H9 (cell line): ENCODE data around the gene CACNA1D. TPM values are rescaled to one million over a fixed set of nuclear protein-coding genes. Genes with fewer than 3 reads are reported as not detected.

ENCODE experiments used
- DNase-seq: peaks from one replicate; pipeline ENCODE4 v3.0.0-alpha.2; 2017
- H2AFZ ChIP-seq: one replicate; pipeline ENCODE4 v1.6.1; 2013; ENCODE audit warnings: mild to moderate bottlenecking, low read length, control low read depth, moderate library complexity
- H2AK5ac ChIP-seq: 2 replicates; pipeline ENCODE4 v1.6.1; 2013; ENCODE audit warnings: low read length, control low read depth, mixed read lengths; ENCODE audit not compliant: insufficient read length
- H2BK120ac ChIP-seq: one replicate; pipeline ENCODE4 v1.6.1; 2013; ENCODE audit warnings: low read depth, mild to moderate bottlenecking, low read length, control low read depth, inconsistent platforms; ENCODE audit not compliant: poor library complexity, severe bottlenecking
- H2BK12ac ChIP-seq: 2 replicates; pipeline ENCODE4 v1.6.1; 2013; ENCODE audit warnings: low read length, control low read depth, mixed read lengths, low read depth; ENCODE audit not compliant: insufficient read length
- H2BK15ac ChIP-seq: 2 replicates; pipeline ENCODE4 v1.6.1; 2013; ENCODE audit warnings: low read depth, low read length, control low read depth
- H2BK20ac ChIP-seq: one replicate; pipeline ENCODE4 v1.6.1; 2013; ENCODE audit warnings: low read depth, mild to moderate bottlenecking, low read length, control low read depth, inconsistent platforms; ENCODE audit not compliant: poor library complexity, severe bottlenecking
- H2BK5ac ChIP-seq: 2 replicates; pipeline ENCODE4 v1.6.1; 2013; ENCODE audit warnings: low read length, control low read depth, mixed read lengths; ENCODE audit not compliant: insufficient read length
- H3K14ac ChIP-seq: 2 replicates; pipeline ENCODE4 v1.6.1; 2013; ENCODE audit warnings: low read length, control low read depth; ENCODE audit not compliant: insufficient read depth
- H3K18ac ChIP-seq: 2 replicates; pipeline ENCODE4 v1.6.1; 2013; ENCODE audit warnings: low read depth, mild to moderate bottlenecking, mixed read lengths, low read length, control low read depth; ENCODE audit not compliant: insufficient read length
- H3K23ac ChIP-seq: 2 replicates; pipeline ENCODE4 v1.6.1; 2013; ENCODE audit warnings: low read length, control low read depth, mixed read lengths, low read depth; ENCODE audit not compliant: insufficient read length
- H3K23me2 ChIP-seq: 2 replicates; pipeline ENCODE4 v1.6.1; 2013; ENCODE audit warnings: low read depth, mild to moderate bottlenecking, mixed read lengths, low read length, control low read depth; ENCODE audit not compliant: insufficient read length, poor library complexity, severe bottlenecking
- H3K27ac ChIP-seq: 2 replicates; pipeline ENCODE4 v1.5.1; 2013; ENCODE audit warnings: low read length, control low read depth, mixed read lengths, low read depth; ENCODE audit not compliant: insufficient read length
- H3K27me3 ChIP-seq: 2 replicates; pipeline ENCODE4 v1.6.1; 2013; ENCODE audit warnings: low read length, control low read depth, inconsistent platforms; ENCODE audit not compliant: insufficient read depth
- H3K4ac ChIP-seq: 2 replicates; pipeline ENCODE4 v1.6.1; 2013; ENCODE audit warnings: low read depth, mild to moderate bottlenecking, control low read depth, inconsistent platforms, low read length, moderate library complexity
- H3K4me1 ChIP-seq: 2 replicates; pipeline ENCODE4 v1.6.1; 2013; ENCODE audit warnings: low read length, control low read depth, inconsistent platforms; ENCODE audit not compliant: insufficient read depth
- H3K4me2 ChIP-seq: 2 replicates; pipeline ENCODE4 v1.6.1; 2013; ENCODE audit warnings: low read length, control low read depth, mixed read lengths; ENCODE audit not compliant: insufficient read length, insufficient read depth
- H3K56ac ChIP-seq: 2 replicates; pipeline ENCODE4 v1.6.1; 2013; ENCODE audit warnings: low read depth, mild to moderate bottlenecking, mixed read lengths, low read length, control low read depth; ENCODE audit not compliant: insufficient read length
- H3K79me1 ChIP-seq: 2 replicates; pipeline ENCODE4 v1.6.1; 2013; ENCODE audit warnings: low read depth, mild to moderate bottlenecking, moderate library complexity, low read length, control low read depth, inconsistent platforms; ENCODE audit not compliant: insufficient read depth, poor library complexity, severe bottlenecking
- H3K79me2 ChIP-seq: 2 replicates; pipeline ENCODE4 v1.6.1; 2013; ENCODE audit warnings: low read length, control low read depth, inconsistent platforms; ENCODE audit not compliant: insufficient read depth
- H3K9ac ChIP-seq: 2 replicates; pipeline ENCODE4 v1.6.1; 2013; ENCODE audit warnings: low read length, control low read depth, mixed read lengths; ENCODE audit not compliant: insufficient read length; ENCODE audit errors: extremely low read depth
- H3K9me3 ChIP-seq: one replicate; pipeline ENCODE4 v1.6.1; 2013; ENCODE audit warnings: low read depth, low read length, inconsistent platforms; ENCODE audit not compliant: control insufficient read depth
- H3T11ph ChIP-seq: one replicate; pipeline ENCODE4 v1.6.1; 2013; ENCODE audit warnings: mild to moderate bottlenecking, low read length, control low read depth, inconsistent platforms
- H4K20me1 ChIP-seq: one replicate; pipeline ENCODE4 v1.6.1; 2013; ENCODE audit not compliant: control insufficient read depth, insufficient read length, insufficient read depth
- H4K5ac ChIP-seq: 2 replicates; pipeline ENCODE4 v1.6.1; 2013; ENCODE audit warnings: low read depth, mild to moderate bottlenecking, mixed read lengths, low read length, control low read depth; ENCODE audit not compliant: insufficient read length
- H4K8ac ChIP-seq: replicated peaks from 2 replicates; pipeline ENCODE4 v1.6.1; 2013; ENCODE audit warnings: low read length, control low read depth, mixed read lengths, low read depth; ENCODE audit not compliant: insufficient read length
- H4K91ac ChIP-seq: 2 replicates; pipeline ENCODE4 v1.6.1; 2013; ENCODE audit warnings: low read depth, mild to moderate bottlenecking, moderate library complexity, mixed read lengths, low read length, control low read depth; ENCODE audit not compliant: insufficient read length
- H3K27ac Mint-ChIP-seq, 3 experiments: 2 replicates in 2 of 3; 3 replicates in 1 of 3; pipeline ENCODE4 v1.8.0; 2020 to 2021; ENCODE audit warnings: mixed read lengths in 3 of 3, mild to moderate bottlenecking in 1 of 3, moderate library complexity in 1 of 3
- H3K27me3 Mint-ChIP-seq: 2 replicates; pipeline ENCODE4 v1.8.0; 2021; ENCODE audit warnings: low read depth, mild to moderate bottlenecking, moderate library complexity, mixed read lengths
- H3K36me3 Mint-ChIP-seq, 3 experiments: 2 replicates in 2 of 3; 3 replicates in 1 of 3; pipeline ENCODE4 v1.8.0; 2020 to 2021; ENCODE audit warnings: low read depth in 3 of 3, mixed read lengths in 3 of 3; ENCODE audit not compliant: insufficient read depth in 1 of 3
- H3K4me1 Mint-ChIP-seq, 2 experiments: 2 replicates each; pipeline ENCODE4 v1.8.0; 2020; ENCODE audit warnings: mixed read lengths in 2 of 2
- H3K4me3 Mint-ChIP-seq, 2 experiments: 2 replicates in 1 of 2; 3 replicates in 1 of 2; pipeline ENCODE4 v1.8.0; 2020 to 2021; ENCODE audit warnings: mild to moderate bottlenecking in 2 of 2, mixed read lengths in 2 of 2, moderate library complexity in 1 of 2
- H3K9me3 Mint-ChIP-seq, 2 experiments: 2 replicates in 1 of 2; 3 replicates in 1 of 2; pipeline ENCODE4 v1.8.0; 2020; ENCODE audit warnings: mild to moderate bottlenecking in 2 of 2, mixed read lengths in 2 of 2, moderate library complexity in 1 of 2
- WGBS: extraction: QIAGEN DNeasy Blood & Tissue Kit; methylation state at CpG from one replicate; pipeline ENCODE4 v1.1.7; 2013; ENCODE audit warnings: missing lambda C conversion rate, low lambda C conversion rate, mixed read lengths; ENCODE audit not compliant: insufficient read length; ENCODE audit errors: extremely low coverage; 5-methylcytosine and 5-hydroxymethylcytosine counted together
- total RNA-seq: library from RNA; stranded (reverse); gene quantifications from 2 replicates; pipeline ENCODE4 v1.2.1, GENCODE V29; 2021
- TF ChIP-seq, protein P1 (sequence below): fragments of 200-600 bp; sonication (generic); conservative IDR thresholded peaks from 3 replicates; pipeline ENCODE4 v1.8.0; 2021; ENCODE audit warnings: antibody characterized with exemption, mild to moderate bottlenecking

Gene CACNA1D
- total RNA-seq, 1 experiment from 2014 or later: 3.5 TPM

GRCh38 chr3:53709860-53710674, 215.7 kb downstream of the CACNA1D start:
- Mint-ChIP-seq H3K27me3 (no peaks in the 10 kb centered on the region; the same call in 1 of the 2 replicates), H3K36me3 (no peaks in the 10 kb centered on the region), H3K9me3 (no peaks in the 10 kb centered on the region), H3K27ac (no peak overlapping the region), H3K4me3 (no peak overlapping the region), H3K4me1 (peaks cover 8% of the 10 kb centered on the region in 2 experiments)
- Histone ChIP-seq H3K27ac (no peak overlapping the region), H3K79me2 (no peaks in the 10 kb centered on the region), H2BK120ac (no peak overlapping the region), H4K8ac (no peak overlapping the region), H3K4me2 (no peak overlapping the region), H3K18ac (no peak overlapping the region), H3K9ac (no peak overlapping the region), H3K4ac (no peak overlapping the region), H3K14ac (no peak overlapping the region), H2AK5ac (no peak overlapping the region), H3K27me3 (no peaks in the 10 kb centered on the region), H3K23me2 (no peaks in the 10 kb centered on the region), H2BK5ac (no peak overlapping the region), H2BK15ac (no peak overlapping the region), H4K91ac (no peak overlapping the region), H2AFZ (peak overlapping the region; percentile 80), H4K20me1 (no peaks in the 10 kb centered on the region), H2BK20ac (no peak overlapping the region), H3K79me1 (no peaks in the 10 kb centered on the region), H3K23ac (no peak overlapping the region), H4K5ac (no peak overlapping the region), H3K56ac (no peak overlapping the region), H2BK12ac (no peak overlapping the region), H3K9me3 (no peaks in the 10 kb centered on the region), H3K4me1 (no peaks in the 10 kb centered on the region), H3T11ph (no peak overlapping the region)
- peak; percentile 90 for DNase-seq
- no CpG with 5 or more reads among the region's 11 CpGs for WGBS
- TF ChIP-seq, protein P1, sequence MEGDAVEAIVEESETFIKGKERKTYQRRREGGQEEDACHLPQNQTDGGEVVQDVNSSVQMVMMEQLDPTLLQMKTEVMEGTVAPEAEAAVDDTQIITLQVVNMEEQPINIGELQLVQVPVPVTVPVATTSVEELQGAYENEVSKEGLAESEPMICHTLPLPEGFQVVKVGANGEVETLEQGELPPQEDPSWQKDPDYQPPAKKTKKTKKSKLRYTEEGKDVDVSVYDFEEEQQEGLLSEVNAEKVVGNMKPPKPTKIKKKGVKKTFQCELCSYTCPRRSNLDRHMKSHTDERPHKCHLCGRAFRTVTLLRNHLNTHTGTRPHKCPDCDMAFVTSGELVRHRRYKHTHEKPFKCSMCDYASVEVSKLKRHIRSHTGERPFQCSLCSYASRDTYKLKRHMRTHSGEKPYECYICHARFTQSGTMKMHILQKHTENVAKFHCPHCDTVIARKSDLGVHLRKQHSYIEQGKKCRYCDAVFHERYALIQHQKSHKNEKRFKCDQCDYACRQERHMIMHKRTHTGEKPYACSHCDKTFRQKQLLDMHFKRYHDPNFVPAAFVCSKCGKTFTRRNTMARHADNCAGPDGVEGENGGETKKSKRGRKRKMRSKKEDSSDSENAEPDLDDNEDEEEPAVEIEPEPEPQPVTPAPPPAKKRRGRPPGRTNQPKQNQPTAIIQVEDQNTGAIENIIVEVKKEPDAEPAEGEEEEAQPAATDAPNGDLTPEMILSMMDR: peak; percentile 89
